HG03139 (cell line): Measurements from ENCODE around the gene PIK3CA.
"Not testable (repeated sequence)": the region's sequence is repeated elsewhere in the genome, so short reads cannot be mapped to it uniquely, and the experiment has no call there.

Experiments used
- ATAC-seq: cut with Tn5 transposase; IDR thresholded peaks from one replicate; pipeline ENCODE4 v1.9.1; 2021; ENCODE audit not compliant: unreplicated experiment

Gene PIK3CA

DNA sequence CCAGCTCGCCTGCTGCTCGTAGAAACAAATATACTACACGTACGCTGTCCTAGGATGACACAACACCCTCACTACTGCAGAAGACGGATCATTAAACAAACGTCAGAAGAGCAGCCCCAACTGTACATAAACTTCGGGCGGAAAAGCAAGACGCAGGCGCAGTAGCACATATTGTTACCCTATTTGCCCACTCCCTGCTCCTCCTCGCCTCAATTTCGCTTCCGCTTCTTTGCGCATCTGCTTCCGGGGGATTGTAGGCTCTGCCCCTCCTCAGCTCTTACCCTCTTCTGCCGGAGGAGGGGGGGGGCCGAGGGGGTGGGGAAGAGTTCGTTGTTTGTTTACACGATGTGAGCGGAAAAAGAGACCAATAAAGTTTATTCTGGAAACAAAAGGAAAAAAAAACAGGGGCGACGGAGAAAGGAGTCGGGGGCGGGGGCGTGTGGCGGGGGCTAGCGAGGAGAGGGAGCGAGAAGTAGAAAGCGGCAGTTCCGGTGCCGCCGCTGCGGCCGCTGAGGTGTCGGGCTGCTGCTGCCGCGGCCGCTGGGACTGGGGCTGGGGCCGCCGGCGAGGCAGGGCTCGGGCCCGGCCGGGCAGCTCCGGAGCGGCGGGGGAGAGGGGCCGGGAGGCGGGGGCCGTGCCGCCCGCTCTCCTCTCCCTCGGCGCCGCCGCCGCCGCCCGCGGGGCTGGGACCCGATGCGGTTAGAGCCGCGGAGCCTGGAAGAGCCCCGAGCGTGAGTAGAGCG is at the start of gene PIK3CA:
Gene PIK3CA (plus strand): TSS at position 485 of the 743 bp plus-strand sequence. CDS start 50,469 bp downstream, outside the sequence.
- ATAC-seq, result peak; percentile 71

- no peak for ATAC-seq
Observed at GRCh38 chr3:179098388-179099077, 49.6 kb upstream of the PIK3CA start.

GRCh38 chr3:179100652-179101051 is 47.5 kb upstream of the PIK3CA start:
- ATAC-seq, result no peak

DNA sequence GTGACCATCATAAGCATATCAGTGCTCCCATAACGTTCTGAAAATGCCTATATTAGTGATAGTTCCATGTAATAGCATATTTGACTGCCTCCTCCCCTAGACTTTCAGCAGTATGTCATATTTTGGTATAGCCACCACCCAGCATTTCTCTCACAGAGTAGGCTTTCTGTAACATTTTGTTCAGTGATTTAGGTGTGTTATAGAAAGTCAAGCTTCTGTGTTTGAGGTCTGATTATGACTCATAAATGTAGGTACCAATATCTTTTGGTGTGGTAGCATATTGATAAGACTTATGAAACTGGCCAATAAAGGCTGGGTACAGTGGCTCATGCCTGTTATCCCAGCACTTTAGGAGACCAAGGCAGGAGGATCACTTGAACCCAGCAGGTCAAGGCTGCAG is 42.3 kb upstream of the PIK3CA start:
- no peak for ATAC-seq

DNA sequence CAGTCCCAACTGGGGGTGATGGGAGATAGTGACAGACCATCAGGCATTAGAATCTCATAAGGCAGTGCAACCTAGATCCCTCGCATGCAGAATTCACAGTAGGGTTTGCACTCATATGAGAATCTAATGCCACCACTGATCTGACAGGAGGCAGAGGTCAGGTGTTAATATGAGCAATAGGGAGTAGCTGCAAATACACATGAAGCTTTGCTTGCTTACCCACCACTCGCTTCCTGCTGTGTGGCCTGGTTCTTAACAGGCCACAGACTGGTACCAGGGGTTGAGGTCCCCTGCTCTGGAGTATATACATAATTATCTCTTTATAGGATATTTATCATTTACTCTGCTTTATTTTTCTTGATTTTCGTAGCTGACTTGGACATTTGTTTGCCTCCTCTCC is 40.5 kb upstream of the PIK3CA start:
- ATAC-seq, result no peak

DNA sequence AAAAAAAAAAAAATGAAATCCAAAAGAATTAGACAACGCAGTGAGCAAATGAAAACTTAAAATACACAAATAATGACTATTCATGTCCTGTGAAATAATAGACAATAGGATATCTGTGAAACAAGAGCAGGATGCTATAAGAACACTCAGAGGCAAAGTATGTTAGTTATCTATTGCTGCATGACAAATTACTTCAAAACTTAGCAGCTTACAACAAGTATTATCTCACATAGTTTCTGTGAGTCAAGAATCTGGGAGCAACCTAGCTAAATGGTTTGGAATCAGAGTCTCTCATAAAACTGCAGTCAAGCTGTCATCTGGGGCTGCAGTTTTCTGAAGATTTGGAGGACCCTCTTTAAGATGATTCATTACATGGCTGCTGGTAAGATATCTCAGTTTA is 40.1 kb upstream of the PIK3CA start:
- no peak for ATAC-seq

DNA sequence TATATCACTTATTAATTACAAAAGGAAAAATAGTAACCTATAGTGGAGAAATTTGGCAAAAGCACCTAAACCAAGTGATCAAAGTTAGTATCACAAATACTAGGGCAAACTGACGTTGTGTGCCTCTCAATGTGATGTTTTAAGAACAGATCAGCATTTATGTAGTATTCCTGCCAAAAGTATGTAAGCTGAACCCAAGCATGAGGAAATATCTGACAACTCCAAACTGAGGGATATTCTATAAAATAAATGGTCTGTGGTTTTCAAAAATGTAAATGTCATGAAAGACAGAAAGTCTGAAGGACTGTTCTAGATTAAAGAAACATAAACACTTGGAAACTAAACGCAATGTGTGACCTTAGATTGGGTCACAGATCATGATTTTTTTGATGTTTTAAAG is 34.3 kb upstream of the PIK3CA start:
- ATAC-seq, result no peak

GRCh38 chr3:179115444-179115843 is 32.7 kb upstream of the PIK3CA start:
- ATAC-seq, result not testable (repeated sequence)

DNA sequence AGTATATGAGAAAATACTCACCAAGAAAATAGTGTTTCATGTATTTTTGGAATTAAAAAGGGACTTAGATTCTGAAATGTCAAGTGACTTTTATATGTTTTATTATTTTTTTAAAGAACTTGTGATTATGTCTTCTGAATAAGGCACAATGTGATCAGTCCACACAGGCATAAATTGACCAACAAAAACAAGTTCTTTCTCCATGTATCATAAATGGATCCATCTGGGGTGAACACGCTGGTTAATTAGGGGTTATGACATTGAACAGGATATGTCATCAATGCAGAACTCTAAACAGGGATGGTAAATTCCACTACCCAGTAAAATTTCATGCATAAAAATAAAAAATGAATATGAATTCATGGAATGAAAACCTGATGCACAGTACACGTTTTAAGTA is 31.3 kb upstream of the PIK3CA start:
- ATAC-seq, result no peak

DNA sequence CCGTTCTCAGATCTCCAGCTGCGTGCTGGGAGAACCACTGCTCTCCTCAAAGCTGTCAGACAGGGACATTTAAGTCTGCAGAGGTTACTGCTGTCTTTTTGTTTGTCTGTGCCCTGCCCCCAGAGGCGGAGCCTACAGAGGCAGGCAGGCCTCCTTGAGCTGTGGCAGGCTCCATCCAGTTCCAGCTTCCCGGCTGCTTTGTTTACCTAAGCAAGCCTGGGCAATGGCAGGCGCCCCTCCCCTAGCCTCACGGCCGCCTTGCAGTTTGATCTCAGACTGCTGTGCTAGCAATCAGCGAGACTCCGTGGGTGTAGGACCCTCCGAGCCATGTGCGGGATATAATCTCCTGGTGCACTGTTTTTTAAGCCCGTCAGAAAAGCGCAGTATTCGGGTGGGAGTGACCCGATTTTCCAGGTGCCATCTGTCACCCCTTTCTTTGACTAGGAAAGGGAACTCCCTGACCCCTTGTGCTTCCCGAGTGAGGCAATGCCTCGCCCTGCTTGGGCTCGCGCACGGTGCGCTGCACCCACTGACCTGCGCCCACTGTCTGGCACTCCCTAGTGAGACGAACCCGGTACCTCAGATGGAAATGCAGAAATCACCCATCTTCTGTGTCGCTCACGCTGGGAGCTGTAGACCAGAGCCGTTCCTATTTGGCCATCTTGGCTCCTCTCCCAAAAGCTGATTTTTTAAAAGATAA is 15.8 kb upstream of the PIK3CA start:
- ATAC-seq, result not testable (repeated sequence)

DNA sequence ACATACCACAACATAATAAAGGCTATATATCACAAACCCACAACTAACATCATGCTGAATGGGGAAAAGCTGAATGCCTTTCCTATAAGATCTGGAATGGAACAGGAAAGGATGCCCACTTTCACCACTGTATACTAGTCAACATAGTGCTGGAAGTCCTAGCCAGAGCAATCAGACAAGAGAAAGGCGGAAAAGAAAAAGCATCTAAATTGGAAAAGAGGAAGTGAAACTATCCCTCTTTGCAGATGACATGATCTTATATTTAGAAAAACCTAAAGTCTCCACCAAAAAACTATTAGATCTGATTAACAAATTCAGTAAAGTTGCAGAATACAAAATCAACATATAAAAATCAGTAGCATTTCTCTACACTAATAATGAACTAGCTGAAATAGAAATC is 14.6 kb upstream of the PIK3CA start:
- ATAC-seq, result no peak

DNA sequence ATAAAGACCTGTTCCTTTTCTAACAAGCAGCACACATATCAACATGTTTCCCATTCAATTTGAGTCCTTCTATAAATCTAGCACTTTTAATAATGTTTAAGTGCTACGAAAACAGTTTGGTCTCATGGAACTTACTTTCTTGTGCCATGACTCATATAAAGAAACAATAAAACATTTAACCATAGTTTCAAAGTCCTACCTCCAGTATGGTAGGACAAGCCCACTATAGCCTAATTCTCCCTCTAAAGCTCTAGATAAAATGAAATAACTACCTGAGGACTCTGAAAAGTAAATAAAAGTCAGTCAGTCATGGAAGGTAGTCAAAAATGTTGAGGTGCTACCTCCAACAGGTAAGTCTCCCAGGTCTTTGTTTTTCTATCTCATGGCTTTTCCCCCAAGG is 12.0 kb upstream of the PIK3CA start:
- ATAC-seq, result no peak

DNA sequence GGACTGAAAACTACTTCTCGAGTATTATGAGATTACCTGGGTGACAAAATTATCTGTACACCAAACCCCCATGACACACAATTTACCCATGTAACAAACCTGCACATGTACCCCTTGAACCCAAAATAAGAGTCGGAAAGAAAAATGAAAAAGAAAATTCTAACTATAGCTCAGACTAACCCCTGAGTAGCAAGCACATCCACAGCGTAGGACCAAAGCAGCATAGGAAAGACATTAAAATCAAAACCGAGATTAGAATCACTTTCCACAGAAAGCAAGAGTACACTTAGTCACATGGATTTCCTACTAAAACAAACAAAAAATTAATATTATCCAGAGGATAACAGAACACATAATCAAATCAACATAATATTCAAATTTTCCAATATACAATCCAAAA is 6.3 kb upstream of the PIK3CA start:
- no peak for ATAC-seq

GRCh38 chr3:179146911-179147513 is 1.1 kb upstream of the PIK3CA start:
- ATAC-seq, result peak; percentile 23

- peak; percentile 27 for ATAC-seq
Observed at GRCh38 chr3:179147514-179147872, 664 bp upstream of the PIK3CA start.

DNA sequence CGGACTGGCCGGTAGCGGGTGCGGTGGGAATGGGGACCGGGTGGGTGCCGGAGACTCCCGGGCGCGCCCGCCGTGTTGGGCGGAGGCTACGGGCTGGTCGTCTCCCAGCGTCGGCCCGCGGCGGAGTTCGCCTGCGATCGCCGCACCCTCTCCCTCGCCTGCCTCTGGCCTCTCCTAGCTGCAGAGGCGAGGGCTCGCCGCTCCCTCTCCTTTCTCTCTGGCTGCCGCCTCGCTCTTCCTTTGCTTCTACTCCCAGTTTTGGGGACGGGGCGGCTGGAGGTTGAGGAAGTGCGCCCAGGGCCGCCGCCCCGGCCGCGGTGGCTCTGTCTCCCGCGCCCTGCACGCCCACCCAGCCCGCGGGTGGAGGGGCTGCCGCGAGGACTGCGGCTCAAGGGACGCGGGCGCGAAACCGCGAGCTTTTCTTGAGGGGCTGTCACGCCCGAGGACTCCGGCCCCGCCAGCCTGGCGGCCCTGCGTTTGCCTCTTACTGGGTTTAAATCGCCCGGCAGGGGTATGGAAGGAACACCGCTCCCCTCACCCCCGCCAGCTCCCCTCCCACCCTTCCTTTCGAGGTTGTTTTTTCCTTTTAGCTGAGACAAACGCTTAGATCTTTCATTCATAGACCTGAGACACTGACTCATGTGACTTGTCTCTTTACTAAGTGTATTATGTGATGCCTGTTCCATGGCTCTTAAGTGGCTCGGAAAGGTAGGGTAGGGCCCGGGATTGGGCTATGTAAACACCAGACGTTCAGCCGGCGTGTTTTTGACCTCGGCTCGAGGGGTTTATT is 654 bp downstream of the PIK3CA start:
- ATAC-seq, result peak; percentile 20

- no peak for ATAC-seq
Observed at GRCh38 chr3:179149406-179149867, 1.3 kb downstream of the PIK3CA start.

DNA sequence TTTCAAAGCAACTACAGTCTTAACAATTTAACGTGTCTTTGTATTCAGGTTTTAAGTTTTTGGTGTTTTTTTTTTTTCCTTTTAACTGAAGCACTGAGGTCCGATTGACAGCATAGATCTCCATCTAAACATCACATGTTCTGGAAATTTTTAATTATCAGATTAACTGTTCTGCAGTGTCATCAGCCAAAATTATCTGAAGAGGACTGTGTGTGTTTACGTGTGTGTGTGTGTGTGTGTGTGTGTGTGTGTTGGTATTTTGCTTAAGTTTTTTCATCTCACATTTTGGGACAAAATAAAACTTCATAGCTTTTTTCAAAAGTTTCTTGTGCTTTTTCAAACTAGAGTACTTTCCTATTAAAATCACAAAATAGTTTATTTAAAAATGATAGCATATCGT is 1.8 kb downstream of the PIK3CA start:
- no peak for ATAC-seq

GRCh38 chr3:179150610-179151009 is 2.5 kb downstream of the PIK3CA start:
- no peak for ATAC-seq

DNA sequence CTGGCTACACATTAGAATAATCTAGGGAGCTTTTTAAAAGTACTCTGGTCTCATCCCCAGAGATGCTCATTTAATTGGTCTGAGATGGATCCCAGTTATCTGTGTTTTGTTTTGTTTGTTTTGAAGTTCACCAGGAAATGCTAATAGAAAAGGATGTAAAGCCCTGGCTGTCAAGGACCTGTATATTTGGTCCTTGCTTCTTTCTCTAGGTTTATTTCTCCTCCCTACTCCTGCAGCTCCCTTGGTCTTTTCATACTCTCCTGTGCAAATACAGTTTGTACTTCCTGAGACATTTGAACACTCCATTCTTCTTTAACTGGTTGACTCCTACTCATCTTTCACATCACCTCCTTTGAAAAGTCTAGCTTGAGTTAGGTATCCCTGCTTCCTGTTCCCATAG is 3.3 kb downstream of the PIK3CA start:
- ATAC-seq, result no peak

GRCh38 chr3:179156170-179156569 is 8.0 kb downstream of the PIK3CA start:
- no peak for ATAC-seq
